HepG2 (cell line): Measurements from ENCODE around the gene TAF6L. TPM values are rescaled to one million over a fixed set of nuclear protein-coding genes. Genes with fewer than 3 reads are reported as not detected.

Experiments used
- ATAC-seq: fragments of 200-7000 bp; cut with Tn5 transposase; 3 replicates; pipeline ENCODE4 v1.9.1; 2020; ENCODE audit warnings: mild to moderate bottlenecking, moderate library complexity
- BruUV-seq: library from RNA; stranded (reverse); fragments of 400-500 nt; replicated peaks from 2 replicates; lab custom pipeline; 2021; lab: Mats Ljungman, UMichigan
- CTCF ChIA-PET: fragments of 300-600 bp; formaldehyde crosslinking; extraction: SDS; loops from one replicate; lab custom pipeline; 2021; ENCODE audit warnings: low total read pairs, inconsistent platforms, low intra/inter-chr PET ratio; lab: Yijun Ruan, JAX
- POLR2A ChIA-PET: fragments of 350-600 bp; sonication (Branson Sonifier 250); formaldehyde crosslinking; loops from one replicate; lab custom pipeline; 2020; ENCODE audit warnings: antibody characterized with exemption, inconsistent platforms; lab: Yijun Ruan, JAX
- DNase-seq: peaks from one replicate; pipeline ENCODE4 v3.0.0-alpha.2; 2015; ENCODE audit warnings: low spot score
- FAIRE-seq: peaks from 3 replicates; lab custom pipeline; 2011; peaks lifted over from hg19 to GRCh38; lab: Jason Lieb, UNC
- H2AFZ ChIP-seq: one replicate; pipeline ENCODE4 v1.6.1; 2011; ENCODE audit warnings: low read length, inconsistent platforms
- H3K27ac ChIP-seq: fragments of 300-600 bp; 3 replicates; pipeline ENCODE4 v1.8.0; 2011; ENCODE audit warnings: mixed run types, mild to moderate bottlenecking, mixed read lengths, low read length, inconsistent platforms; ENCODE audit not compliant: insufficient read depth; ENCODE audit errors: extremely low read length
- H3K27me3 ChIP-seq, 2 experiments: fragments of 200-600 bp in 1 of 2; 2 replicates in 1 of 2; 3 replicates in 1 of 2; pipeline versions ENCODE4 v1.6.0 to v1.8.0; 2011; ENCODE audit warnings: low read length in 2 of 2, mild to moderate bottlenecking in 2 of 2, moderate library complexity in 2 of 2, inconsistent platforms in 1 of 2; ENCODE audit not compliant: insufficient read depth in 2 of 2, control insufficient read depth in 1 of 2
- H3K36me3 ChIP-seq, 2 experiments: fragments of 200-600 bp in 1 of 2; replicated peaks in 1 of 2; 2 replicates in 1 of 2; 3 replicates in 1 of 2; pipeline versions ENCODE4 v1.5.1 to v1.8.0; 2011; ENCODE audit warnings: low read length in 2 of 2, inconsistent platforms in 1 of 2; ENCODE audit not compliant: insufficient read depth in 2 of 2, control insufficient read depth in 1 of 2
- H3K4me1 ChIP-seq: 2 replicates; pipeline ENCODE4 v1.5.1; 2012; ENCODE audit warnings: low read length, inconsistent platforms; ENCODE audit not compliant: insufficient read depth
- H3K4me2 ChIP-seq: 2 replicates; pipeline ENCODE4 v1.6.0; 2011; ENCODE audit warnings: low read depth, low read length, inconsistent platforms
- H3K4me3 ChIP-seq, 3 experiments: fragments of 200-600 bp in 1 of 3; sonication (generic), shearing (Covaris generic) in 1 of 3; replicated peaks in 1 of 3; 2 replicates each; pipeline ENCODE4 v1.5.1; 2011 to 2016; ENCODE audit warnings: low read length in 3 of 3, inconsistent platforms in 2 of 3, low read depth in 2 of 3, mild to moderate bottlenecking in 2 of 3, control low read depth in 1 of 3, mixed read lengths in 1 of 3; ENCODE audit not compliant: insufficient read depth in 1 of 3
- H3K79me2 ChIP-seq: one replicate; pipeline ENCODE4 v1.6.1; 2011; ENCODE audit warnings: low read length, inconsistent platforms; ENCODE audit not compliant: insufficient read depth
- H3K9ac ChIP-seq: 2 replicates; pipeline ENCODE4 v1.6.0; 2011; ENCODE audit warnings: mild to moderate bottlenecking, low read depth, low read length, inconsistent platforms; ENCODE audit not compliant: insufficient read depth
- H3K9me3 ChIP-seq: 2 replicates; pipeline ENCODE4 v1.5.1; 2012; ENCODE audit warnings: mild to moderate bottlenecking, low read length
- H4K20me1 ChIP-seq: 2 replicates; pipeline ENCODE4 v1.6.0; 2011; ENCODE audit warnings: inconsistent platforms, mild to moderate bottlenecking, low read length, moderate library complexity; ENCODE audit not compliant: insufficient read depth
- AHR ChIP-seq: IDR thresholded peaks from 2 replicates; pipeline ENCODE4 v1.6.1; 2018; ENCODE audit warnings: missing genetic modification reagents, missing compliant biosample characterization
- ARHGAP35 ChIP-seq: sonication (generic); formaldehyde crosslinking; IDR thresholded peaks from 2 replicates; pipeline ENCODE4 v1.9.0; 2022; ENCODE audit warnings: mild to moderate bottlenecking, inconsistent platforms, moderate library complexity, missing genetic modification reagents, borderline replicate concordance
- CEBPB ChIP-seq: IDR thresholded peaks from 2 replicates; pipeline ENCODE4 v1.6.1; 2011; ENCODE audit warnings: low read depth, low read length, improper control_type of control experiment, borderline replicate concordance
- ETV5 ChIP-seq: IDR thresholded peaks from 2 replicates; pipeline ENCODE4 v1.6.1; 2018; ENCODE audit warnings: missing biosample characterization, missing genetic modification reagents, inconsistent platforms, borderline replicate concordance
- FLYWCH1 ChIP-seq: sonication (generic); formaldehyde crosslinking; IDR thresholded peaks from 2 replicates; pipeline ENCODE4 v1.8.1; 2023; ENCODE audit warnings: mild to moderate bottlenecking, missing genetic modification reagents
- HNF4G ChIP-seq, 2 experiments: sonication (generic) in 1 of 2; formaldehyde crosslinking in 1 of 2; IDR thresholded peaks; 2 replicates each; pipeline versions ENCODE4 v1.4.0 to v1.6.1; 2011 to 2020; ENCODE audit warnings: borderline replicate concordance in 2 of 2, low read depth in 2 of 2, mild to moderate bottlenecking in 2 of 2, low read length in 1 of 2, missing genetic modification reagents in 1 of 2, moderate library complexity in 1 of 2
- ZBTB37 ChIP-seq: sonication (generic); formaldehyde crosslinking; IDR thresholded peaks from 2 replicates; pipeline ENCODE4 v1.4.0; 2020; ENCODE audit warnings: mild to moderate bottlenecking, missing genetic modification reagents
- ZFY ChIP-seq: sonication (generic); formaldehyde crosslinking; IDR thresholded peaks from 2 replicates; pipeline ENCODE4 v1.4.0; 2020; ENCODE audit warnings: missing genetic modification reagents
- ZNF281 ChIP-seq: sonication (generic); formaldehyde crosslinking; IDR thresholded peaks from 2 replicates; pipeline ENCODE4 v1.4.0; 2020; ENCODE audit warnings: missing genetic modification reagents, borderline replicate concordance
- WGBS: methylation state at CpG from one replicate; pipeline ENCODE4 v1.1.6; 2017; ENCODE audit warnings: low lambda C conversion rate; 5-methylcytosine and 5-hydroxymethylcytosine counted together
- in situ Hi-C: cut with HindIII; loops from 2 replicates; pipeline ENCODE4 v1.10.0; 2017; ENCODE audit warnings: low pct_unique_long_range_greater_than_20kb; ENCODE audit not compliant: extremely low pct_ligation_motif_present
- intact Hi-C: fragments of 100-400 bp; cut with micrococcal nuclease; formaldehyde crosslinking; loops from one replicate; pipeline ENCODE4 v1.10.0; 2022; ENCODE audit not compliant: unreplicated experiment
- polyA plus RNA-seq, 8 experiments: library from polyadenylated mRNA; depleted of rRNA in 3 of 8; stranded (reverse) in 7 of 8; unstranded in 1 of 8; fragments of >200 nt; fragmentation: Illumina TruSeq in 4 of 8; extraction: Trizol in 4 of 8; gene quantifications; 2 replicates each; pipeline versions ENCODE4 v1.2.1 to v1.2.3, GENCODE V29; 2011 to 2016; ENCODE audit warnings: low read depth in 4 of 8, missing spikeins in 1 of 8, mixed read lengths in 1 of 8; ENCODE audit not compliant: insufficient read depth in 1 of 8
- total RNA-seq, 5 experiments: library from RNA; depleted of rRNA; stranded (reverse); fragments of >200 nt; fragmentation: Illumina TruSeq; extraction: Trizol; gene quantifications; 2 replicates each; pipeline ENCODE4 v1.2.3, GENCODE V29; 2016; ENCODE audit warnings: low read depth in 1 of 5

TAF6L gene
- total and polyA plus RNA-seq, 2 of the 13 experiments (the other 11 are each of a cell fraction or from before 2014, with no cell fraction given) = 12.6 to 19.4 TPM

DNA sequence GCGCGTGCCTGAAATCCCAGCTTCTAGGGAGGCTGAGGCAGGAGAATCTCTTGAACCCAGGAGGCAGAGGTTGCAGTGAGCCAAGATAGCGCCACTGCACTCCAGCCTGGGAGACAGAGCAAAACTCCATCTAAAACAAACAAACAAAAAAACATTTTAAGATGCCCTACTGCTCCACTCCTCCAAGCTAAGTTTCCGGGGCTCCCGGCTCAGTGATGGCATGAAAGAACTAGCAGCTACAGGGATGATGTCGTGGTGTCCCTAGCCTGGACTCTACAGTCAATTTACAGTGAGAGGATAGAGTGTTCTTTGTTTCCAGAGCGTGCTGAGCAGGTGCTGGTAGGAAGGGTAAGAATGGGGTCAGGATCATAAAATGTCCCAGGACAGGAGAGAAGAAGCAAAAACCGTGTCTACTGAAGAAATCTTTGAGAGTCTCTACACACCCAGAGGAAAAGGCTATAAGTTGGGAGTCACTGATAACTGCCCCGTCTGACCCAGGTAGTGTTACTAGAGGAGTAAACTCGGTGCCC is 16.0 kb upstream of the TAF6L start:
- Histone ChIP-seq H3K4me2 (peak overlapping the region; percentile 76), H3K4me1 (peaks cover 36% of the 10 kb centered on the region), H3K9ac (0 out of 2 replicates have a peak overlapping the region, but pooled peaks have one; percentile 2), H3K4me3 (peak overlapping the region in 1 of 3 experiments; percentile 86; a peak in 2 of 6 replicates), H3K36me3 (peaks cover 6 to 8% of the 10 kb centered on the region in 2 experiments; a peak in 3 of 5 replicates), H3K79me2 (no peaks in the 10 kb centered on the region), H3K27me3 (no peaks in the 10 kb centered on the region)
- in situ Hi-C loops = no loop called here
- BruUV-seq = no TSS peak
- ATAC-seq (peak; percentile 10; the same call in 1 of the 3 replicates), DNase-seq (peak; percentile 37), FAIRE-seq (no peak)
- POLR2A ChIA-PET = interaction anchor here (1.7 to 4.4 kb wide), 6 partner anchors 15 to 164 kb away, joined by 16 to 129 read pairs (median 44); partner anchors contain the start of genes HNRNPUL2, SLC3A2, STX5 and TAF6L
- intact Hi-C loops = no loop called here
- CTCF ChIA-PET = no interaction called here
- TF ChIP-seq HNF4G (IDR thresholded peaks at IDR 0.05; ENCODE audit: borderline replicate concordance, low read depth, low read length) (no peak), HNF4G (CRISPR knock-in tag; IDR thresholded peaks at IDR 0.05; ENCODE audit: borderline replicate concordance, low read depth) (0 out of 2 replicates have a peak, but pooled peaks have one; percentile 5), AHR (CRISPR knock-in tag) (no peak), FLYWCH1 (CRISPR knock-in tag) (no peak)
- TF ChIP-seq, all 625 proteins: peak for 1
- Histone ChIP-seq H4K20me1 (no peaks in the 10 kb centered on the region), H2AFZ (peak overlapping the region; percentile 67), H3K27ac (no peak overlapping the region), H3K9me3 (no peaks in the 10 kb centered on the region)
- 23% methylated on average over 10 of the region's 10 CpGs for WGBS

GRCh38 chr11:62757846-62758788 is 13.1 kb upstream of the TAF6L start:
- peak overlapping the region; percentile 18; the same call in 1 of the 2 replicates for H3K9ac ChIP-seq
- ChIA-PET CTCF (no interaction called here), POLR2A (interaction anchor here (0.9 to 2.4 kb wide), 5 partner anchors 11 to 166 kb away, joined by 4 to 10 read pairs (median 5); partner anchors contain the start of genes C11orf98, CSKMT, HNRNPUL2 and TAF6L)
- no peak for ATAC-seq
- no peak for FAIRE-seq
- no TSS peak for BruUV-seq
- peak overlapping the region; percentile 51 for H3K4me2 ChIP-seq
- no peaks in the 10 kb centered on the region for H3K9me3 ChIP-seq
- in situ Hi-C loops = no loop called here
- H3K36me3 ChIP-seq = no peaks in the 10 kb centered on the region
- TF ChIP-seq ETV5 (peak; percentile 20; the same call in 1 of the 2 replicates), ZNF281 (peak; percentile 20; the same call in 1 of the 2 replicates), ARHGAP35 (CRISPR knock-in tag) (no peak), ZBTB37 (no peak), CEBPB (peak; percentile 47; the same call in 1 of the 2 replicates), ZFY (CRISPR knock-in tag) (no peak)
- no peaks in the 10 kb centered on the region for H4K20me1 ChIP-seq
- no peak for DNase-seq
- intact Hi-C loops = no loop called here
- WGBS = 18% methylated on average over 9 of the region's 9 CpGs
- peak overlapping the region; percentile 88 for H2AFZ ChIP-seq
- no peak overlapping the region for H3K27ac ChIP-seq
- peaks cover 12% of the 10 kb centered on the region for H3K79me2 ChIP-seq
- peaks cover 47% of the 10 kb centered on the region for H3K4me1 ChIP-seq
- H3K4me3 ChIP-seq = peak overlapping the region in 2 of 3 experiments; percentile 7 to 20; a peak in 3 of 6 replicates
- H3K27me3 ChIP-seq = peaks cover 0 to 3% of the 10 kb centered on the region in 2 experiments; a peak in 1 of 5 replicates
